Mesendoderm (in vitro differentiated cells): ENCODE measurements around the gene ITFG2.

ENCODE experiments used
- DNase-seq: peaks from one replicate; pipeline ENCODE4 v3.0.0; 2013
- H2AK5ac ChIP-seq: 2 replicates; pipeline ENCODE4 v1.6.1; 2013; ENCODE audit warnings: low read length, inconsistent platforms
- H2BK120ac ChIP-seq: 2 replicates; pipeline ENCODE4 v1.6.1; 2013; ENCODE audit warnings: low read depth, mild to moderate bottlenecking, low read length, moderate library complexity, mixed read lengths
- H2BK15ac ChIP-seq: replicated peaks from 2 replicates; pipeline ENCODE4 v1.6.1; 2013; ENCODE audit warnings: low read depth, mild to moderate bottlenecking, moderate library complexity
- H2BK5ac ChIP-seq: 2 replicates; pipeline ENCODE4 v1.6.1; 2013; ENCODE audit warnings: low read length, inconsistent platforms
- H3K18ac ChIP-seq: 2 replicates; pipeline ENCODE4 v1.6.1; 2013; ENCODE audit warnings: mild to moderate bottlenecking, low read length, mixed read lengths
- H3K23ac ChIP-seq: one replicate; pipeline ENCODE4 v1.6.1; 2013; ENCODE audit warnings: low read length
- H3K27ac ChIP-seq: 2 replicates; pipeline ENCODE4 v1.5.1; 2013; ENCODE audit warnings: low read depth, mild to moderate bottlenecking, inconsistent platforms, low read length, moderate library complexity
- H3K27me3 ChIP-seq: 2 replicates; pipeline ENCODE4 v1.6.1; 2013; ENCODE audit warnings: low read length, control low read depth, mild to moderate bottlenecking, inconsistent platforms; ENCODE audit not compliant: insufficient read depth, poor library complexity
- H3K36me3 ChIP-seq: 2 replicates; pipeline ENCODE4 v1.6.1; 2013; ENCODE audit warnings: low read length, inconsistent platforms; ENCODE audit not compliant: control insufficient read depth, insufficient read depth
- H3K4ac ChIP-seq: one replicate; pipeline ENCODE4 v1.6.1; 2013; ENCODE audit warnings: low read depth, mild to moderate bottlenecking, low read length, moderate library complexity
- H3K4me1 ChIP-seq: 2 replicates; pipeline ENCODE4 v1.6.1; 2013; ENCODE audit warnings: low read depth, low read length, inconsistent platforms; ENCODE audit not compliant: control insufficient read depth
- H3K4me2 ChIP-seq: 2 replicates; pipeline ENCODE4 v1.6.1; 2013; ENCODE audit warnings: low read length
- H3K4me3 ChIP-seq: 2 replicates; pipeline ENCODE4 v1.5.1; 2013; ENCODE audit warnings: mild to moderate bottlenecking, low read length
- H3K56ac ChIP-seq: one replicate; pipeline ENCODE4 v1.6.1; 2013; ENCODE audit warnings: low read length
- H3K79me1 ChIP-seq: 2 replicates; pipeline ENCODE4 v1.6.1; 2013; ENCODE audit warnings: low read length, inconsistent platforms
- H3K79me2 ChIP-seq: 2 replicates; pipeline ENCODE4 v1.6.1; 2013; ENCODE audit warnings: mild to moderate bottlenecking, low read length; ENCODE audit not compliant: control insufficient read depth, insufficient read depth
- H3K9ac ChIP-seq: 2 replicates; pipeline ENCODE4 v1.6.1; 2013; ENCODE audit warnings: low read length, inconsistent platforms
- H4K5ac ChIP-seq: one replicate; pipeline ENCODE4 v1.6.1; 2013; ENCODE audit warnings: low read length
- H4K8ac ChIP-seq: one replicate; pipeline ENCODE4 v1.6.1; 2013; ENCODE audit warnings: low read depth, mild to moderate bottlenecking, control low read depth, low read length, moderate library complexity
- WGBS: extraction: QIAGEN DNeasy Blood & Tissue Kit; methylation state at CpG from one replicate; pipeline ENCODE4 v1.1.7; 2013; ENCODE audit warnings: low lambda C conversion rate, missing lambda C conversion rate; ENCODE audit not compliant: insufficient coverage; ENCODE audit errors: extremely low coverage; 5-methylcytosine and 5-hydroxymethylcytosine counted together

The ITFG2 gene

DNA sequence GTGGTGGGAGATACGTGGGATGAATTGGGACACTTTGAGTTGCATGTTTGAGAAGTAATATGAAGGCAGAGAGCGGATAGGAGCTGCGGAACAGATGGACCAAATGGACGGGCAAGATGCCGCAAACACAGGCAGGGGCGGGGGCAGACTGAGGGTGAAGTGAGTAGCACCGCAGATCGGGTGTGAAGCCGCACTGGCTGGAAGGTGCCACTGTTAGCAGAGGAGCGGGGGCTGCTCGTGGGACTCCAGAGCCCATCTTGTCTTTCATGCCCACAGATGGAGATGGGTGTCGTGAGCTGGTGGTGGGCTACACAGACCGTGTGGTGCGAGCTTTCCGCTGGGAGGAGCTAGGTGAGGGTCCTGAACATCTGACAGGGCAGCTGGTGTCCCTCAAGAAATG, 7.3 kb downstream of the ITFG2 start:
- Histone ChIP-seq H3K27me3 (no peaks in the 10 kb centered on the region), H3K18ac (no peak overlapping the region), H3K79me1 (peaks cover 2% of the 10 kb centered on the region), H2BK15ac (no peak overlapping the region), H3K27ac (no peak overlapping the region), H2AK5ac (no peak overlapping the region), H3K9ac (no peak overlapping the region), H4K8ac (no peak overlapping the region), H3K4me1 (no peaks in the 10 kb centered on the region), H3K36me3 (peaks cover 9% of the 10 kb centered on the region), H3K4me3 (no peak overlapping the region), H3K23ac (no peak overlapping the region), H4K5ac (no peak overlapping the region), H2BK5ac (no peak overlapping the region), H3K56ac (no peak overlapping the region), H3K4me2 (no peak overlapping the region), H3K79me2 (peaks cover 6% of the 10 kb centered on the region), H3K4ac (no peak overlapping the region), H2BK120ac (no peak overlapping the region)
- DNase-seq: no peak
- WGBS: no CpG with 5 or more reads among the region's 15 CpGs

DNA sequence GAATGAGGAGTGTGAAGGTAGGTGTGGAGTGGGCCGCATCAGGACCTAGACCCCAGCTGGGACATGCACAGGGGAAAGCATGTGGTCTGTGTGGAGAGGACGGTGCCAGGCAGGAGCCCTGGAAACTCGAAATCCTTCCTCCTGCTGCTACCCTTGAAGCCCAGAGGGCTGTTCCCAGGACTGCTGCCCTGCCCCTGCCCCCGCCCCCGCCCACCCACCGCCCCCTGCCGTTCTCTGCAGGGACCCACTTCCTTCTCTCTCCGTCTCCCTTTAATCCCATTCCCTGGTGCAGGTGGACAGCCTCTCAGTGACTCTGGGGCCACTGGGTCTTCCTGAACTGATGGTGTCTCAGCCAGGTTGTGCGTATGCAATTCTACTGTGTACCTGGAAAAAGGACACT, 8.0 kb downstream of the ITFG2 start:
- Histone ChIP-seq H3K56ac (no peak overlapping the region), H3K4me3 (no peak overlapping the region), H2AK5ac (no peak overlapping the region), H4K8ac (no peak overlapping the region), H3K18ac (no peak overlapping the region), H3K9ac (no peak overlapping the region), H2BK15ac (no peak overlapping the region), H2BK5ac (no peak overlapping the region), H2BK120ac (no peak overlapping the region), H3K27me3 (no peaks in the 10 kb centered on the region), H3K4me1 (no peaks in the 10 kb centered on the region), H4K5ac (no peak overlapping the region), H3K79me2 (peaks cover 3% of the 10 kb centered on the region), H3K27ac (no peak overlapping the region), H3K4me2 (no peak overlapping the region), H3K36me3 (peaks cover 9% of the 10 kb centered on the region), H3K4ac (no peak overlapping the region), H3K79me1 (peaks cover 2% of the 10 kb centered on the region), H3K23ac (no peak overlapping the region)
- no peak for DNase-seq
- no CpG with 5 or more reads among the region's 9 CpGs for WGBS

- H4K5ac ChIP-seq: no peak overlapping the region
- no peak overlapping the region for H2BK120ac ChIP-seq
- no peak overlapping the region for H3K18ac ChIP-seq
- no peak overlapping the region for H2AK5ac ChIP-seq
- H3K4me1 ChIP-seq: no peaks in the 10 kb centered on the region
- H3K27me3 ChIP-seq: no peaks in the 10 kb centered on the region
- no peaks in the 10 kb centered on the region for H3K79me2 ChIP-seq
- H3K4ac ChIP-seq: no peak overlapping the region
- no peak overlapping the region for H3K23ac ChIP-seq
- DNase-seq: no peak
- H2BK5ac ChIP-seq: no peak overlapping the region
- H2BK15ac ChIP-seq: no peak overlapping the region
- no peak overlapping the region for H3K9ac ChIP-seq
- H3K27ac ChIP-seq: no peak overlapping the region
- H3K4me3 ChIP-seq: no peak overlapping the region
- no peak overlapping the region for H3K56ac ChIP-seq
- H3K36me3 ChIP-seq: peaks cover 11% of the 10 kb centered on the region
- no peak overlapping the region for H3K4me2 ChIP-seq
- no CpG with 5 or more reads among the region's 7 CpGs for WGBS
- H4K8ac ChIP-seq: no peak overlapping the region
- no peaks in the 10 kb centered on the region for H3K79me1 ChIP-seq
These were observed 11.0 kb downstream of the ITFG2 start for GRCh38 chr12:2823483-2823882.

- H3K79me1 ChIP-seq: no peaks in the 10 kb centered on the region
- no peaks in the 10 kb centered on the region for H3K79me2 ChIP-seq
- H3K4ac ChIP-seq: no peak overlapping the region
- H2BK5ac ChIP-seq: no peak overlapping the region
- no peak overlapping the region for H2BK15ac ChIP-seq
- H3K27ac ChIP-seq: no peak overlapping the region
- H3K4me2 ChIP-seq: no peak overlapping the region
- no peak overlapping the region for H2AK5ac ChIP-seq
- H3K4me3 ChIP-seq: no peak overlapping the region
- no peak overlapping the region for H4K8ac ChIP-seq
- DNase-seq: no peak
- H3K36me3 ChIP-seq: peaks cover 11% of the 10 kb centered on the region
- H3K56ac ChIP-seq: no peak overlapping the region
- WGBS: no CpG with 5 or more reads among the region's 6 CpGs
- H4K5ac ChIP-seq: no peak overlapping the region
- H3K27me3 ChIP-seq: no peaks in the 10 kb centered on the region
- no peak overlapping the region for H3K23ac ChIP-seq
- H3K9ac ChIP-seq: no peak overlapping the region
- H2BK120ac ChIP-seq: no peak overlapping the region
- H3K18ac ChIP-seq: no peak overlapping the region
- no peaks in the 10 kb centered on the region for H3K4me1 ChIP-seq
These were observed 12.1 kb downstream of the ITFG2 start for GRCh38 chr12:2824541-2824940.

DNA sequence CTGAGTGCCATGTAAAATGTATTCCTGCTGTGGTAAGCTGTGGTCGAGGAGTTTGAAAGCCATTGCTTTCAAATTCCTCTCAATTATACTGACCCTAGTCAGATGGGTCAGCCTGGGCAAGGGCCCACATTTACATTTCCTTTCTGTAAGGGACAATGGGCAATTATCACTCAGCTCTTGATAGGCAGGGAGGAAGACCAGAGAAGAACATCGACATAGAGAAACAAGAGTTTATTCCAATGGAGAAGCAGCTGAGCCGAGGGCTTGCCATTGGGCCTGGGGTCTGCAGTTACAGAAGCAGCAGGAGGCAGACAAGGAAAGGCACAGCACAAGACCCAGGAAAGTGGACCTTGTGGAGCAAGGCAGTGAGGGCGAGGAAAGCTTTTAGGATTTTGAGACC, 12.7 kb downstream of the ITFG2 start:
- peak overlapping the region; percentile 9 for H3K27ac ChIP-seq
- H3K18ac ChIP-seq: no peak overlapping the region
- no peaks in the 10 kb centered on the region for H3K79me2 ChIP-seq
- H3K9ac ChIP-seq: no peak overlapping the region
- WGBS: no CpG with 5 or more reads among the region's 4 CpGs
- H3K4me3 ChIP-seq: no peak overlapping the region
- no peak overlapping the region for H2BK5ac ChIP-seq
- no peak overlapping the region for H3K4ac ChIP-seq
- H3K79me1 ChIP-seq: no peaks in the 10 kb centered on the region
- no peak overlapping the region for H2BK120ac ChIP-seq
- H3K4me2 ChIP-seq: no peak overlapping the region
- H3K27me3 ChIP-seq: no peaks in the 10 kb centered on the region
- H3K4me1 ChIP-seq: no peaks in the 10 kb centered on the region
- no peak overlapping the region for H4K8ac ChIP-seq
- H3K23ac ChIP-seq: no peak overlapping the region
- H2AK5ac ChIP-seq: no peak overlapping the region
- H3K36me3 ChIP-seq: peaks cover 11% of the 10 kb centered on the region
- DNase-seq: peak; percentile 47
- no peak overlapping the region for H2BK15ac ChIP-seq
- no peak overlapping the region for H4K5ac ChIP-seq
- peak overlapping the region; percentile 60 for H3K56ac ChIP-seq

DNA sequence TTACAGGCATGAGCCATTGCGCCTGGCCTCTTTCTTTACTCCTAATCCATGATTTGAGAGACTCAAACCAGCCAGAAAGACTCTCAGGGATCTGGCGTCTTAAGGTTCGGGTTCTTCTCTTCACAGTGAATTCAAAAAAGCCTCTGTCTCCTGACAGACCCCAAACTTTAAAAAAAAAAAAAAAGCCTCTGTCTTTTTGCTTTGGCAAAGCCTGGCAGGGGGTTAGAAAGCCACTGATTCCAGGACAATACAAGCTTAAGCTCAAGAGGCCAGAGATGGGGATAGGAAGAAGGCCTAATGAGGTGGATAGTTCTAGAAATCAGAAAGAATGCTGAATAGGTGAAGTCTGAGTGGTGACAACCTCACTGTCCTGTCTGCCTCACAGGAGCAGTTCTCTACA, 13.6 kb downstream of the ITFG2 start:
- H3K36me3 ChIP-seq: peaks cover 11% of the 10 kb centered on the region
- H3K18ac ChIP-seq: no peak overlapping the region
- H3K9ac ChIP-seq: no peak overlapping the region
- H3K4me2 ChIP-seq: no peak overlapping the region
- no peak overlapping the region for H3K23ac ChIP-seq
- no peak overlapping the region for H2BK15ac ChIP-seq
- H3K27ac ChIP-seq: no peak overlapping the region
- no peak overlapping the region for H2AK5ac ChIP-seq
- H4K8ac ChIP-seq: no peak overlapping the region
- no peak overlapping the region for H2BK120ac ChIP-seq
- H3K4me3 ChIP-seq: no peak overlapping the region
- no peaks in the 10 kb centered on the region for H3K79me2 ChIP-seq
- peak overlapping the region; percentile 60 for H3K56ac ChIP-seq
- no peak for DNase-seq
- no CpG with 5 or more reads among the region's 3 CpGs for WGBS
- H3K27me3 ChIP-seq: no peaks in the 10 kb centered on the region
- H3K4me1 ChIP-seq: no peaks in the 10 kb centered on the region
- no peak overlapping the region for H3K4ac ChIP-seq
- H3K79me1 ChIP-seq: no peaks in the 10 kb centered on the region
- H2BK5ac ChIP-seq: no peak overlapping the region
- no peak overlapping the region for H4K5ac ChIP-seq
